Stimulated activated CD8-positive, alpha-beta memory T cell treated with anti-CD3 and anti-CD28 coated beads, Interleukin-15, amount 100 ng/mL, for 48 hours (primary cell): ENCODE data around the gene DMPK.
"Not testable (repeated sequence)": the region's sequence is repeated elsewhere in the genome, so short reads cannot be mapped to it uniquely, and the experiment has no call there.

Source experiments
- DNase-seq, 2 donors: peaks; one replicate each; pipeline ENCODE4 v3.0.0-alpha.2; 2020; ENCODE audit warnings: low read depth in 2 of 2

DMPK gene

DNA sequence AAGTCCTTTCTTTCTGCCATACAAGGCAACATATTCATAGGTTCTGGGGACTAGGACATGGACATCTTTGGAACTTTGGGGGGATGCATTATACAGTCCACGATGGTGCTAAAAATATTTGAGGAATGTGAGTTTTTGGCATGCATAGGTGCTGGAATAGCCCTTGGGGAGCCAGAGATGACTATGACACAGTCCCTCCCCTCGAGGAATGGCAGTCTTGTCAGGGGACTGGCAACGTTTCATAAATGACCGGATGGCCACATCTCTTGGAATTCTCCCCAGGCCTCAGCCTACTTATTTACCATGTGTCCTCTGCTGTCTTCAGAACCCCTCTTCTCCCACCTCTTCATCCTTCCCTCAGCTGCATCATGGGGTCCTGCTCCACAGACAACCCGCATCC is 35.4 kb downstream of the DMPK start:
- DNase-seq, result no peak

DNA sequence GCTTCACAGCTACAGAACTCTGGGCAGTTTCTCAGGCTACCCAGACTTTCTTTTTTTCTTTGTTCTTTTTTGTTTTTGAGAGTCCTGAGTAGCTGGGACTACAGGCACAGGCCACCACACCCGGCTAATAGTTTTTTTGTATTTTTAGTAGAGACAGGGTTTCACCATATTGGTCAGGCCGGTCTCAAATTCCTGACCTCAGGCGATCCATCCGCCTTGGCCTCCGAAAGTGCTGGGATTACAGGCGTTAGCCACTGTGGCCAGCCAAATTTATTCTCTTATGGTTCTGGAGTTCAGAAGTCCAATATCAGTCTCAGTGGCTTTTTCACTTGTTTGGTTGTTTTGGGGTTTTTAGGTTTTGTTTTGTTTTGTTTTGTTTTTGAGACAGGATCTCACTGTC is 36.7 kb downstream of the DMPK start:
- DNase-seq, result no peak

DNA sequence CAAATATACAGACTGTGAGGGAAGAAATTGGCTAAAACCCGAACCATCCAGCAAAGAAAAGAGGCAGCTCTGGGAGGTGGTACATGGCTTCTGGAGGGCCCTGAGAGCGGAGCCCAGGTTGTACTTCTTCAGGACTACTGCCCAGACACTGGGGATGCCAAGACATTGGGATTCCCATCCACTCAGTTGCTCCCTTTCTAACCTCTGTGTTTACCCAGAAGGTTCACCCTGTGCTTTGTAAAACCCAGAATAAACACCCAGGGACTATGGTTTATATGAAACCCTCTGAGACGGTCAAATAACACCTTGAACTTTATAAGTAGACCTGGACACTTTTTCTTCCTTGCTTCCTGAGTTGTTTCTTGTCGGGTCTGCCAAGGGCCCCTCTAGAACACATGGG is 39.3 kb downstream of the DMPK start:
- no peak for DNase-seq

DNA sequence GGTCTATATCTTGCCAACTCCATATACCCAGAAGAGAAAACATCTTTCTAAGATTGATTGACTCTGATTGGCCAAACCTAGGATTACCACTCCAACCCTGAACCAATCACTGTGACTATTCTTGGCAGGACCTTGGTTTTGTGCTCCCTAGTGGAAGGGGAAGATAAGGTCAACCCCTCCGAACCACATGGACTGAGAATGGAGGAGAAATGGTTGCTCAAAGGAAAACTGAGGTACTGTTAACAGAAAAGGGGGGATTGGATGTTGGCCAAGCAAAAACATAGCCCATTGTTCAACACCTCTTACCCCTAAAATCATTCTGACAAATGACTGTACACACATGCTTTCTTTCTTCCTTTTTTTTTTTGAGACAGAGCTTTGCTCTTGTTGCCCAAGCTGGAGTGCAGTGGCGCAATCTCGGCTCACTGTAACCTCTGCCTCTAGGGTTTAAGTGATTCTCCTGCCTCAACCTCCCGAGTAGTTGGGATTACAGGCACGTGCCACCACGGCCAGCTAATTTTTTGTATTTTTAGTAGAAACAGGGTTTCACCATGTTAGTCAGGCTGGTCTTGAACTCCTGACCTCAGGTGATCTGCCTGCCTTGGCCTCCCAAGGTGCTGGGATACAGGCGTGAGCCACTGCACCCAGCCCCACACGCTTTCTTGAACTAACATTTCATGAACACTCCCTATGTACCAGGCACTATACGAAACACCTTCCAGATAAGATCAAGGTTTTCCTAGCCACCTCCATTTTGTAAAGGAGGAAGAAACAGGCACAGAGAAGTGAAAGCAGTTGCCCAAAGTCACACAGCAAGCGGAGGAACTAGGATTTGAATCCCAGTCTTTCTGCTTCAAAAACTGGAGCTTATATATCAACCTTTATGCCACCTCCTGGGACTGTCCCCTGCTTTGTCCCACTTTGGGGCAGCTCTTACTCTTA is 42.5 kb downstream of the DMPK start:
- no peak for DNase-seq

DNA sequence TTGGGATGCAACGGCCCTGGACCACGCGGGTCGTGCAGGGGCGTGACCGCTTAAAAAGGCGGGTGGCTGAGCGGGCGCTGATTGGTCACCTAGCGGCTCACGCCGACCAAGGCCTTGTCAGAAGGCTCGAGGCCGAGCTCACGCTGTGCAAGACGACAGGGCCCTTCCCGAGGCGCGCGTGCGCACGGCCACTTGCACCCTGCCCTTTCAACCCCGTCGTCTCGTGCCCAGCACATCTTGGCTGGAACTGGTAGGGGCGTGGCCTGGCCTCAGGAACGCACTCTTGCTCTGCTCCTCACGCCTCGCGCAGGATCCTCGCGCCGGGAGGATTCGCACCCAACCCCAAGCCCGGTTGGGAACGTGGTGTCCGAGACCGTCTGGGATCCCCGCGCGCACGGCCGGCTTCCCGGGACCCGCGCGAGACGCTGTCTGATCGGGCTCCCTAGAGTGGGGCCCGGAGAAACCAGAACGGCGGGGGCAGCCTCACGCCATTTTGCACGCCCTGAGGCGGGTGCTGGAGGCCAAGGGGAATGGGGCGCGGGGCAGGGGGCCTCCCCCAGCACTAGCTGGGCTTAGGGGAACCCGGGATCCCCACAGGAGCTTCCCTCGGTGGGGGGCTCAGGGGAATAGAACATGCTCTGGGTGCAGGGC is 49.0 kb downstream of the DMPK start, which contains the start of gene MEIOSIN:
TSS of gene MEIOSIN (plus strand) at position 280 of the 651 bp plus-strand sequence. CDS start 1,938 bp downstream, outside the sequence.
- no peak for DNase-seq

DNA sequence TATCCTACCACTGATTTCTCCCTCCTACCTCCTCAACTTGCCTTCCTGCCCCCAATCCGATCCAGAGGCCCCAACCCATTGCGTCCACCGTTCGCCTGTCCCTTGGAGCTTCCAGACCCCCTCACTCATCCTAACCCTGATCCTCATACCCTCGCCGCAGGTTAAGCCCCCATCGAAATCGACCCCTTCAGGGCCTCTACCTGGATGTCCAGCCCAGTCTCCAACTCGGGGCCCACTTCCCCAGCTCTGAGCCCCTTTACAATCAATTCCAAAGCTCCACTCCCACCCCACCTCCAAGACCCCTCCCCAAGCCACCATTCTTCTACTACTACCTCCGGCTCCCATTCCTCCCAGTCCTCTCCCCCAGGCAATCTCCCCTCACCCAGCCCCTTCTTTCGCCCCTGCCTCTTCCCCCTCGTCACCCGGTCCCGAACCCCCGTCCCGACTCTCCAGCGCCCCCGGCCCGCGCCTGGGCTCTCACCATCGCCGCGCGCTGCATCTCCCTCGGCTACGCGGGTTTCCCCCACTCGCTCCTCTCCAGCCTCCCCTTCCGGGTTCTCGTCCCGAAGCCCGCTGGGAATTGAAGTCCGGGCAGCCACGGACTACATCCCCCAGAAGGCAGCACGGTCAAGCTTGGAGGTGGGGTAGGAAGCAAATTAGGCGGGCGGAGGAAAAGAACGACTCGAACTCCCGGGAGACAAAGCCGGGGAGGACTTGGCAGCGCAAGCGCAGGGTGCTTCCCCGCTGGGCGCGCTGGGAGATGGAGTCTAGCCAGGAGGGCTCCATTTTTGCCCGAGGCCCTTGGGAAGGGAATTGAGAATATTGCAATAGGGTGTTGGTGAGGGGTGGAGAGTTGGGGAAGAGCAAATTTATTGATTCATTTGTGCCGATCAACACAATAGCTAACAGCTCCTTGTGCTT is 51.7 kb downstream of the DMPK start, which contains the start of gene FBXO46:
TSS of gene FBXO46 (minus strand) at position 529 of the 921 bp plus-strand sequence. CDS start 17,401 bp downstream, outside the sequence.
- peak; percentile 90 to 91 for DNase-seq

DNA sequence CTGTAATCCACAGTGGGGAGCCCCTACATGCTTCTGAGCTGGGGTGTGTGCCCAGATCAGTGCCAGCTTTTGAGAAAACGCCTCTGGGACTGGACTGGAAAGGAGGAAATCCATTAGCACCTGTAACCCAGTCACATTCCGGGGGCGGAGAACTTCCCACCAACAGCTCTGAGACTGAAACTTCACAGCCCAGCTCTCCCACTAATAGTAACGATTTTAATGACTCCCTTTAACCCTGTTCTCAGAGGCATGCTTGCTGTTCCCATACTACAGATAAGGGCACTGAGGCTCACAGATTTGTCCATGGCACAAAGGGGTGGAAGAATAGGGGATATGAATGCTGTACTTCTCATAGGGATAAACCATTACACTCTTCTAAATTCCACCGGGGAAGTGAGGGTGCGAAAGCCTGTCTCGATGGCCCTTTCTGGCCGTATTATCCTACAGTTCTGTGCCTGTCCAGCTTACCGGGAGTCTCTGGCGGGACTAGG is 52.4 kb downstream of the DMPK start:
- DNase-seq, result no peak

DNA sequence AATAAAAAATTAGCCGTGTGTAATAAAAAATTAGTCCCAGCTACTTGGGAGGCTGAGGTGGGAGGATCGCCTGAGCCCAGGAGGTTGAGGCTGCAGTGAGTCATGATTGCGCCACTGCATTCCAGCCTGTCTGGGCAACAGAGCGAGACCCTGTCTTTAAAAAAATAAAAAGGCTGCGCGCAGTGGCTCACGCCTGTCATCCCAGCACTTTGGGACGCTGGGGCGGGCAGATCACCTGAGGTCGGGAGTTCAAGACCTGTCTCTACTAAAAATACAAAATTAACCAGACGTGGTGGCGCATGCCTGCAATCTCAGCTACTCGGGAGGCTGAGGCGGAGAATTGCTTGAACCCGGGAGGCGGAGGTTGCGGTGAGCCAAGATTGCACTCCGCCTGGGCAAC is 53.6 kb downstream of the DMPK start:
- not testable (repeated sequence) for DNase-seq

DNA sequence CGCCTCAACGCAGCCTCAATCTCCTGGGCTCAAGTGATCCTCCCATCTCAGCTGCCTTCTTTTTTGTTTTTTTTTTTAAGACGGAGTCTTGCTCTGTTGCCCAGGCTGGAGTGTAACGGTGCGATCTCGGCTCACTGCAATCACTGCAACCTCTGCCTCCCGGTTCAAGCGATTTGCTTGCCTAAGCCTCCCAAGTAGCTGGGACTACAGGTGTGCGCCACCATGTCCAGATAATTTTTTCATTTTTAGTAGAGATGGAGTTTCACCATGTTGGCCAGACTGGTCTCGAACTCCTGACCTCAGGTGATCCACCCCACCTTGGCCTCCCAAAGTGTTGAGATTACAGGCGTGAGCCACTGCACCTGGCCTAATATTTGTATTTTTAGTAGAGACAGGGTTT is 62.2 kb downstream of the DMPK start:
- not testable (repeated sequence) for DNase-seq
